GM21447 (cell line): ENCODE results near the gene SAP25.
A peak's percentile ranks its signal among the peaks of the same experiment; 100 is the strongest.

Experiments
- ATAC-seq: cut with Tn5 transposase; IDR thresholded peaks from one replicate; pipeline ENCODE4 v1.9.1; 2021; ENCODE audit not compliant: unreplicated experiment

The SAP25 gene

DNA sequence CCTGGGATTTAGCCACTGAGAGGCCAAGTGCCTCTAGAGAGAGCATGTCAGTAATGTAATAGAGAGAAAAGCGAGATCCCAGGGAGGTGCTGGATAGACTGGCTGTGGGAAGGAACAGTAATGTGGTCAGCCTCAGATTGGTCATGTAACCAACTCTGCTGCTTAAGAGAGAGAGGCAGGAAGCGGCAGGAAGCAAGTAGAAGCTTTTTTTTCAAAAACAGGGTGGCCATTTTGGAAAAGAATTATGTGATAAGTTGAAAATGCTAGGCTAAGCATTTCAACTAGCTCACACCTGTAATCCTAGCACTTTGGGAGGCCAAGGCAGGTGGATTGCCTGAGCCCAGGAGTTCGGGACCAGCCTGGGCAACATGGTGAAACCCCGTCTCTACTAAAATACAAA is 24.7 kb upstream of the SAP25 start:
- ATAC-seq, result no peak

DNA sequence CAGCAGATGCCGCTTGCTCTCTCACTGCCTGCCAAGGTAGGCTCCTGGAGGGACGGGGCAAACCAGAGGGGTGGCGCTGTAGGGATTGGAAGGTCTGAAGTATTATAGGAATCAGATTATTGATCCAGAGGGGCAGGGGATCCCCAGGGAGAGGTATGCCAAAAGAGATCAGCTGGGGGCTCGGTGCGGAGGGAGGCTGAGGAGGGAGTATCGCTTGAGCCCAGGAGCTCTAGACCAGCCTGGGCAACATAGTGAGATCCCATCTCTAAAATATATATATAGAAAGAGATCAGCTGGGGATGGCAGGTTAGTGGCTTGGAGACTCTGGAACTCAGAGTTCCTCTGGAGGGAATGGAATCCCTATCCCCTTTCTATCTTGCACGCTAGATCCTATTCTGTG is 21.5 kb upstream of the SAP25 start:
- ATAC-seq, result no peak

DNA sequence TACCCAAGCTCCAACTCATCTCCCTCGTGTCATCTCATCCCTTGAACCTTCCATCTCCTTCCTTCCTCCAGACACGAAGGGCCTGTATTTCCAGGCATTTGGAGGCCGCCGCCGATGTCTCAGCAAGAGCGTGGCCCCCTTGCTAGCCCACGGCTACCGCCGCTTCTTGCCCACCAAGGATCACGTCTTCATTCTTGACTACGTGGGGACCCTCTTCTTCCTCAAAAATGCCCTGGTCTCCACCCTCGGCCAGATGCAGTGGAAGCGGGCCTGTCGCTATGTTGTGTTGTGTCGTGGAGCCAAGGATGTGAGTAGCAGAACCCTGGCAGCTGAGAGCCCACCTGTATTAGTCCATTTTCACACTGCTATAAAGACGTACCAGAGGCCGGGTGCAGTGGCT is 17.9 kb upstream of the SAP25 start:
- ATAC-seq, result no peak

DNA sequence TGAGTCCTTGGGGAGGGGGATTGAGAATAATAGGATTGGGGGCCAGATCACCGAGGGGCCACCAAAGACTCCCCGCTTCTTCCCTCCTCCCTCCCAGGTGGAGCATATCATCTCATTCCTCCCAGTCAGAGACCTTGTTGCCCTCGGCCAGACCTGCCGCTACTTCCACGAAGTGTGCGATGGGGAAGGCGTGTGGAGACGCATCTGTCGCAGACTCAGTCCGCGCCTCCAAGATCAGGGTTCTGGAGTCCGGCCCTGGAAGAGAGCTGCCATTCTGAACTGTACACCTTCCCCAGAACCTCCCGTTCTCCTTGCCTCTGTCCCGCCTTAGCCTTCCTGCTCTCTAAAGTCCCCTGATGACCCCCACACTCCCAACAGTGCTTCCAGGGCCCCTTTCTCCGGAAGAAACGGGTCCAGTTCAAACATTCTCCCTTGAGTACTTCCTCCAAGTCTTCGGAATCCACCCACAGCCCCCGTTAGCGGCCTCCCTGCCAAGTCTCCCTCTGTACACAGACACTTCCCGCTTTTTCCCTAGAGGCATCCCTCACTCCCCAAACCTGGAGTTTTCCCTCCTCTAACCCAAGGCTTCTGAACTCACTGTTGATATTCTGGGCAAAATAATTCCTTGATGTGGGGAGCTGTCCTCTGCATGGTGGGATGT is 16.5 kb upstream of the SAP25 start:
- no peak for ATAC-seq

DNA sequence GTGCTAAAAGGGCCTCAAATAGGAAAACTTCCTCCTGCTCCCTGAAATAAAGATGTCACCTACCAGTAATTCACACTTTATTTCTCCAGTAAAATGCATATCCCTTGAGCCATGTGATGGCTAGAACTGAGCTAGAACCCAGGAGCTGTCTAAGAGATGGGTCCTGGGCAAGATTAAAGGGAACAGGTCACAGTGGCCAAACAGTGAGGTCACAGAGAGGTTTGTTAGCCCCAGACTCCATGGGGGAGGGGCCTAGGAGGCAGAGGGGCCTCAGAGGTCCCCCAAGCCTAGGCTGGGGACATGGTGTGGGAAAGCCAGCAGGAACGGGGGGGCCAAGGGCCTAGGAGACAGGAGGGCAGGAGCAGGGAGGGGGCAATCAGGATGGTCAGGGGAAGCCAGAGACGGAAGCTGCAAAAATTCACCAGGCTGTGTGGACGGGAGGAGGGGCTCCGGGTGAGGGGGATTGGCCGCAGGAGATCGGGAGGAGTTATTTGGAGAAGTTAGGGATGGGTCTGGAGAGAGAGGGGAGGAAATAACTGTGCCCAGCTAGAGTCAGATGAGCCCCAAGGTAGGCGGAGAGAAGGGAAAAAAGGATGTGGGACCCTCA is 15.7 kb upstream of the SAP25 start:
- ATAC-seq, result no peak

DNA sequence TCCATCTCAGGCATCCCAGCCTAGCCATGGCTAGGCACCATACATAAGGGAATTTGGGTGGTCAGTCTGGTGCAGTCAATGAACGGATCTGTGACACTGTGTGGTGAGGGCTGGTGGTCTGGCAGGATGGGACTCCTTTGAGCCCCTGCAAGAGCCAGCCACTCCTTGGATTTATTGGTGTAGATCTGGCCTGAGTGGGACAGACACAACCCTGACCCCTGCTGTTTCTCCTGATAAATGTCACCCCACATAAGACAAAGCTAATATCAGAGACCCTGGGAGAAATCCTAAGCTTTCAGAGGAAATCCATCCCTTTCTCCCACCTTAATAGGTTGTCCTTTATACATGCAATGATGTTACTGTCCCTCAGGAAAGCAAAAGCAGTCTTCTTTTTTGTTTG is 14.7 kb upstream of the SAP25 start:
- no peak for ATAC-seq

DNA sequence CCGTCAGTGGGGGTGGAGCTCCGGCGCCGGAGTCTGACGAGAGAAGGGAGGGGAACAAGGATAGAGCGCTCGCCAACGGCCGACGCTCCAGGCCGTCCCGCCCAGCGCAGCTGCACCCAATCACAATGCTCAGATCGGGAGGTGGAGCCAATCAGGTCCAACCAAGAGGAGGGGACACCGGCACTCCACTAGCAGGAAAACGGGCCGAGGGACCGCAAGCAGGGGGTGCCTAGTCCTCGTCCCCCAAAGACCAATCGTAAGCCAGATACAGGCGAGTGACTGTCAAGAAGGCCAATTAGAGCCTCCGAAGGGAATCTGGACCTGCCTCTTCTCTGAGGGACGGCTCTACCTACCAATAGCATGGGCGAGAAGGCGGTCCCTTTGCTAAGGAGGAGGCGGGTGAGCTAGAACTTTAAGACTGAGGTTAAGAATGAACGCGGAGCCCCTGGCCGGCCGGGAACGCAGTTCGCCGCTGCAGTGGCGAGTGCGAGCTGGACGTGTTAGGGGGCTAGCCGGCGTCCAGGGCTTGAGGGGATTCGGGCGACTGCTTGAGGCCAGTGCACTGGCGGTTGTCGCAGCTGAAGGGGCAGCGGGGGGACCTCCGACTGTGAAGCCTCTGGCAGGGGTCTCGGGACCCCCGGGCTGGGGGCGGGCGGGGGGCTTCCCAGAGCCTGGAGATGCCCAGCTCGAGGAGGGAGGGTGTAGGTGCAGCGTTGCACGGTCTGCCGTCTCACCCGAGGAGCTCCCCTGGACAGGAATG is 12.7 kb upstream of the SAP25 start, which contains the start of gene FBXO24:
Gene FBXO24 (plus strand): TSS at position 63 of the 760 bp plus-strand sequence. CDS start 298 bp downstream, at position 361.
- peak; percentile 79 for ATAC-seq

DNA sequence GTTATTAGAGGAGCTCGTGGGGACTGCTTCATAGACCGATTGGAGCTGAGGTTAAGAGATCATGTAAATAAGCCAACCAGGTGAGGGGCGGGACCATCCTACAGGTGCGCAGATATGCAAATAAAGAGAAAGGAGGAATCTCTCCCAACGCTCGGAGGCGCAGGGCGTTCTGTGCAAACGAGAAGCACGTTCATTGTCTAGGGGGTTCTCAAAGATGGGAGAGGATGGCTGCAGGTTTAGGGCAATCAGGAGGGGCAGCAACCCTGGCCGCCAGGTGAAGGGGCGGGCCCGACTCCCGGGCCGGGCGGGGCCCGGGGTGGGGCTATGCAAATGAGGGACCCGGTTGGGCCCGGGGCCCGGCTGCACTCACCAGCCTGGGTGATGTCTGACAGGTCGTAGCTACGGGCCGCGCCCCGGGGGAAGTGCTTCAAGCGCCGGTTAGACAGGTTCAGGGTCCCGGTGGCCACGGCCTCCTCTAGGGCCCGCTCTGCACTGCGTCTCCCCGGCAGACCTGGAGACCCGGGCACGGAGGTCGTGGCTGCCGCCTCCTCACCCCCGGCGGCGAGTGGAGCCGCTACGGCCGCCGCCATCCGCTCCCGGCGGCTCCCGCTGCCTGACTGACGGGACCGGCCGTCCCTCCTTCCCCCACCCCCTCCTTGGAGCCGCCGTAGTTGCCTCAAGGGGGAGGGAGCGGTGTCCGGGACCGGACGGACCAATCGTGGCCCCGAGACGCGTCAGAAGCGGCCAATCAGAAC is 12.0 kb upstream of the SAP25 start, which contains the start of gene LRCH4:
Gene LRCH4 (minus strand): TSS at position 619 of the 755 bp plus-strand sequence. CDS start 29 bp downstream, at position 590.
- peak; percentile 19 for ATAC-seq

DNA sequence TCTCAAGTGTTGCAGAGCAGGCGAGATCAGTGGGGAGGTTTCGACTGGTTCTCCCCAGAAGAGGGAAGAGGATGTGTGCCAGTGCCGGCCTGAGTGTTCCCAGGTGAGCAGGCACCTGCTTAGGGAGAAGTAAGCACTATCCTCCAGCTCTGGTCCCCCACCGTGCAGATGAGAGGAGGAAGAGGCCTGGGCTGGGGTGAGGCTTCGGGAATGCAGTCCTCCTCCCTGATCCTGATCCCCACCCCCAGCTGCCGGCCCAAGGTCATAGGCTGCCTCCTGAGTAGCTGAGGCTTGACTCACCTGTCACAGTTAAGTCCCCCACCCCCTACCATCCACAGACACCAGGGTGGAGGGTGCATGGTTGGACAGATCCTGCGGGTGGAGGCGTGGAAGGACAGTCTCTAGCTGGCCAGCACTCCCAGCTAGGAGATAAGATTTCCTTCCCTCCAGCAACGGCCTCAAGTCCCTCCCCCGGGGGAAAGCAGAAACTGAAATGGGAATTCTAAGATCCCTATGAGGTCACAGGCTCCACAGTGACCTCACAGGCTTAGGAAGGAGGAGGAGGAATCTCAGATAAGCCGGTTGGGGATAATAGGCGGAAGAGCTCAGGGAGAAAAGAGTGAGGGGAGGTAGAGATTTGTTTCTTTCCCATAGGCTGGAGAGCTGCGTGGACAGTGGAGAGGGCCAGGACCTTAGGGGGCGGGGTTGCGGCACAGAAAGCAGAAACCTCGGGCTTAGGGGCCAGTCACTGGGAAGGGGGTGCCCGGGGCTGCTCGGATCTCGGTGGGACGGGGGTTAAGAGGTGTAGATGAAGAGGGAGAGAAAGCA is 11.2 kb upstream of the SAP25 start:
- no peak for ATAC-seq

DNA sequence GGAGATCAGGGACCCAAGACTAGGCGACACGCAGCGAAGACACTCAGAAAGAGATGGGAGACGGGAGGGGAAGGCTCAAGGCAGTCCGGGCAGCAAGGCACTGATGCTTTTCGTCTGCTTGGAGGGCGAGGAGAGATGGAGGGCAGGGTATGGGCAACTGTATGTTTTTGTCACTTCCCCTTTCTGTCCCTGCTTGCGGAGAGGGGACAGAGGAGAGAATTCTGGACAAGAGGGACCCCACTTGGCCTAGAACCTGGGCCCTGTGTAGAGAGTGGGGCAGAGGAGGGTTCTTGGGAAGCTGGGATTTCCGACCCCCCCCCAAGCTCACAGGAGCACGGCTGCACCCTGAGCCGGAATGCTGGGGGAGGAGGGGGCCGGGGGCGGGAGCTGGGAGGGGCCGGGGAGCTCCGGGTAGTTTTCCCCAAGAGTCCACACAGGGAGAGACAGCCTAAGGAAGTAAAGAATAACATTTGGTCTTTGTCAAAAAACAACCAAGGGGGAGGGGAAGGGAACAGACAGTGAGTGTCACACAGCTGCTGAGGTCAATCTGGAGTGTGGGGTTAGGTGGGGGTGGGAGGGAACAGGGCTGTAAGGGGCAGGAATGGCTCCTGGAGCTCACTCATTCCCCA is 10.5 kb upstream of the SAP25 start:
- no peak for ATAC-seq

DNA sequence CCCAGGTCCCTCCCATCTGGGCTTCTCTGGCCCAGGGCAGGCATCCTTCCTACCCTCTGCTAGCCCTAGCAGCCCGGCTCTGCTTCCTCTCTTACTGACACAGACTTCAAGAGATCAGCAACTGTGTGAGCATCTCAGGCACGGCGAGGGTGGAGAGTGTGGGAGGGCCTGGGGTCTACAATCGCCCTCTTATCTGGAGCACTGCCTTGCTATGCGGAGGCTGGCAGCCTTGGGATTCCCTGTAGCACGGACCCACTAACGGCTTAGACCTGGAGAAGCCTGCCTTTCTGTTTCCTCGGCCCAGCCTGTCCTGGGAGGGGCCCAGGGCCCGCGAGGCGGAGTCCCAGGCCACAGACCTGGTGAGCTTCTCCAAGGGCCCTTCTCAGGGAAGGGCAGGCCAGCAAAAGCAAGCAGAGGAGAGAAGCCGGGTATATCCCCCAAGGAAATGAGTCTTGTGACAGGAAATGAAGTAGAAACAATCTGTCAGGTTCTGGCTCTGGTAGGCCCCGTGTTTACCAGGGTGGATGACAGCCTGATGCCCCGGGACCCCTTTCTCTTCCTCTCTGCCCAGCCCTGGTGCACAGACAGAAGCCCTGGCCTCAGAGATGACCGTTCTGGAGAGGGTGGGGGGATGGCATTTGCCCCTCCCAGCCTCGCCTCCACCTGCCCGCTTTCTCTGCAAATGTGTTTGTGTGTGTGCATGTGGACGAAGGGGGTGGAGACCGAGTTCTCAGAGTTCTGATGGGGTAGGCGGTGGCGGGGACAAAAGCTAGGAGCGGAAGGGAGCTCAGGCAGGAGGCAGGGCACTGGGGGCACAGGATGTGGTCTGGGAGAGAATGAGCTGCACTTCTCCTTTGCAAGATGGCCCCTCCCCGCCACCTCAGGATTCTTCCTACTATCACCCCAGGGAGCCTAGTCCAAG is 9.7 kb upstream of the SAP25 start:
- ATAC-seq, result no peak

DNA sequence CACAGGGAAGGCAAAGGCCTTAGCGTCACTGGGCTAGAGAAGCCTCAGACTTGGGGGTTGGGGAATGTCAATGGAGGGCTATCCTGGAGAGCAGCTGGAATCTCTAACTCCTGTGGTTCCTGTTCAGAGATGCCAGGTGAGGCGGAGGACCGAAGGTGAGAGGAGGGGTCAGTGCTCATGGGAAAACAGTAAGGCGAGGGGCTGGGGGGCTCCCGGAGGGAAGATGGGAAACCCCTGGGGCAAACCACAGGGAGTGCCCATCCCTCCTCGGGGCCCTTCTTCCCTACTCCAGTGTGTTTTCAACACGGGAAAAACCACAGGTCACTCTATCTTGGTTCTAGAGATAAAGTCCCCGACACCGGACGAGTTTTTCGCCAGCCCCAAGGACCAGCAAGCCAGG is 8.9 kb upstream of the SAP25 start:
- no peak for ATAC-seq

DNA sequence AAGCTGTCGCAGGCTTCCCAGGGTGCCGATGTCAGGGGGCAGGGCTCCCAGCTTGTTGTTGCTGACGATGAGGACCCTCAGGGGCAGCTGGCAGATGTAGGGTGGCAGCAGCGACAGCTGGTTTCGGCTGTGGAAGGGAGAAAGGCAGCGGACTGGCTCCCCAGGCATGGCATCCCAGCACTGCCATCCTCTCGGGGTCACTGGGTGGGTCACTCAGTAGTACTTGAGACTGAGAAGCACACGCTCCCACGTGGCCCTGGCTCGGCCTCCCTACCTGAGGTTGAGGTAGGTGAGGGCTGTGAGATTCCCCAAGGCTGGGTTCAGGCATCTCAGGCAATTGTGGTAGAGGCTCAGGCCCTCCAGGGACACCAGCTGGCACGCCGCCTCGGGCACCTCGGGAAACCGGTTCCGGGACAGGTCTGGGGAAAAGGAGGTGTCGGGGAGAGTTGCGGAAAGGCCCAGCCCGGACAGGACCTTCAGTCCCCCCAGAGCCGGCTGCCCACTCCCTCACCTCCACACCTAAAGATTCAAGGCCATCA is 8.4 kb upstream of the SAP25 start:
- no peak for ATAC-seq

DNA sequence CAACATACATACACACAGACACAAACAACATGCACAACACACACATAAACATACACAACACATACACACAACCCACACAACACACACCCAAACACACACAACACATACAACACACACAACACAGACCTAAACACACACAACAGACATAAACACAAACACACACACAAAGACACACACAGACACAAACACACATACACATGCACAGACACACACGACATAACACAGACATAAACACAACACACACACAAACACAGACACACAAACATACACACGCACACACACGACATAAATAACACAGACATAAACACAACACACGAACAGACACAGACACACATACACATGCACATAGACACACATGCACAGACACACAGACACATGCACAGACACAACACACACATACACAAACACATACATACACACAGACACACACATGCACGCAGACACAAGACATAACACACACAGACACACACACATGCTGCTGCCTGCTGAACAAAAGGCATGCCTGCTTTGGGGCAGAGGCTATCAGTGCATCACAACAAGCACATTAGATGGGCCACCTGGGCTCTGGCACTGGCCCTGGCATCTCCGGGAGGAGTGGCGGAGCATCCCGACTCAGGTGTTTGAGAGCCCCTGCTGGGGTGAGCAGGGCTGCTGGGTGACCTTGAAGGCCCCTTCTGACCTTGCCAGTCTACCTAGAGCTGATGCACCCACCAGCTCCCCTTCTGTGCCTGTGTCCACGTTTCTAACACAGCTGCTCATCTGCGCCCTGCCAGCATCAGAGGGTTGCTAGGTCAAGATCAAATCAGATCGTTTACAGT is 7.0 kb upstream of the SAP25 start:
- no peak for ATAC-seq

DNA sequence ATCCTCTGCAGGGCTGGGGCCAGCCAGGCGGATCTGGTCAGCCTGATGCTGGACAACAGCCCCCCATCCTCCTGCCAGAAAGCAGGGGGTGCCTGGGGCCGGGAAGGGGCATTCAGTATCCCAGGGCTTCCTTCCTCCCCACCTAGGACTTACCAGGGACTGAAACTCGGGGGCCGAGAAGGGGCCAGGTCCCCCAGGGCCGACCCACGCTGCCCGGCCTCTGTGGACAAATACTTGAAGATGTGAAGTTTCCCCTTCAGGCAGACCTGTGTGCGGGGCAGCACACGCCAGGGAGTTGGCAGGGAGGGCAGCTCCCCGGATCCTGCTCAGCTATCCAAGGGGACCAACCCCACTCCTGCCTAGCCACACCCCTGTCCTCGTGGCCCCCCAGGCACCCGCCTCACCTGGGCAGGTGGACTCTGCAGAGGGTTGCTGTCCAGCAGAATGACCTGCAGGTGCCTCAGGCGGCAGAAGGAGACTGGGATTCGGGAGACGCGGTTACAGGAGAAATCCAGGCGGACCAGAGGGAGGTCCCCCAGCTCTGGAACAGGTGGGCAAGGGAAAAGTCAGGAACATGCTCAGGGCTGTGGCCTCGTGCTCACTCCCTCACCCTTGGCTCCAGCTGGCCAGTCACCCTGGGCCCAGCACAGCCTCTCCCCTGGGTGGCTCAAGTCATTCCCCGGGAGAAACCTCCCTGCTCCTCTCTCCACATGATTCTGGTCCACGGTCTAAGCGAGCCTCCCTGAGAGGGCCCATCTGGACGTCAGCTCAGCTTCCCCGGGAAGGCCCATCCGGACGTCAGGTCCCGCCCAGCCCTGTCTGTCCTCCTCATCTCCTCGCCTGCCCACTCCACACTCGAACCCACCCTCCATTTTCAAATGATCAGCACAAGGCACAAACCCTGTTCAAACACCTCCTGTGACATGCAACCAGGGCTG is 4.8 kb upstream of the SAP25 start:
- ATAC-seq, result no peak

DNA sequence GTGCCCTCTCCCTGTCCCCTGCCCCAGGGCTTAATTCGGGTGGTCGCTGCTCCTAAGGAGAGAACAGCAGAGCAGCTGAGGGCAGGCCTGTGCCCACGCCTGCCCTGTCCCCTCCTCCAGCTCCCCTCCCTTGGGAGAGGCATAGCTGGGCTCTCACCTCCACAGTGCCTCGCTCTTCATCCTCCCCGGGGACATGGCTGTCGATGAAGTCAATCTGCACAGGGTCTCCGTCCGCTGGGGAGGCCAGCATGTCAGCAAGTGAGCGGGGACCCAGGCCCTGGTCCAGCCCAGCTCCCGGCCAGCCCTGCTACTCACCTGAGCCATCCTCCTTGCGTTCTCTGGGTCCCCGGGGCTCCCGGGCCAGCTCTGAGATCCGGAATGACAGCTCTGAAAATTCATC is 3.8 kb upstream of the SAP25 start:
- ATAC-seq, result no peak

DNA sequence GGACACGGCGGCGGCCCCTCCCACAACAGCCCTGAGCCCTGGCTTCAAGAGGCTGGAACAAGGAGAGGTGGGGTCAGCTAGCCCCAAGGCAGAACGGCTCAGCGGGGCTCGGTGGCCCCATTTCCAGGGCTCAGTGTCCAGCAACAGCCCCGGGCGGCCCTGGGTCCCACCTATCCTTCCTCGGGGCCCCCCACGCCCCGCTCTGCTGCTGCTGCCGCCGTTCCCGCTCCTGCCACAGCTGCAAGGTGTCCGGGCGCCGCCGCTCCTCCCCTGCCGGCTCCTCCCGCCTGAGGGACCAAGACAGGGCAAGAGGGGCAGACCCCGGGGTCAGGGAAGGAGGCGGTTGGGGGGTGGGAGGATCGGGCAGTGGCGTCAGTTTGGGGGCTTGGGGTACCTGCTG is 3.4 kb upstream of the SAP25 start:
- no peak for ATAC-seq
